KMS-11 (cell line): ENCODE measurements around the gene SCARB1.

Source experiments
- H2AFZ ChIP-seq: fragments of 200-600 bp; sonication (generic); 2 replicates; pipeline ENCODE4 v1.6.1; 2016; ENCODE audit warnings: antibody characterized with exemption, mixed run types, low read depth
- H3K27ac ChIP-seq: fragments of 200-600 bp; sonication (generic); 2 replicates; pipeline ENCODE4 v1.6.1; 2016; ENCODE audit warnings: mild to moderate bottlenecking, mixed run types
- H3K27me3 ChIP-seq: fragments of 200-600 bp; sonication (generic); 2 replicates; pipeline ENCODE4 v1.6.1; 2017; ENCODE audit warnings: mild to moderate bottlenecking, low read depth, mixed run types, moderate library complexity; ENCODE audit not compliant: insufficient read depth
- H3K36me3 ChIP-seq: fragments of 200-600 bp; sonication (generic); 2 replicates; pipeline ENCODE4 v1.6.1; 2017; ENCODE audit warnings: mild to moderate bottlenecking, mixed run types; ENCODE audit not compliant: insufficient read depth
- H3K4me1 ChIP-seq: fragments of 200-600 bp; sonication (generic); 2 replicates; pipeline ENCODE4 v1.6.1; 2016; ENCODE audit warnings: mild to moderate bottlenecking, low read depth, mixed run types; ENCODE audit not compliant: poor library complexity, severe bottlenecking
- H3K4me2 ChIP-seq: fragments of 200-600 bp; sonication (generic); 2 replicates; pipeline ENCODE4 v1.7.0; 2016; ENCODE audit warnings: mild to moderate bottlenecking, mixed run types
- H3K4me3 ChIP-seq: fragments of 200-600 bp; sonication (generic); IDR thresholded peaks from 2 replicates; pipeline ENCODE4 v1.6.1; 2017; ENCODE audit warnings: low read depth, low read length, mixed read lengths; ENCODE audit not compliant: insufficient read depth
- H3K79me2 ChIP-seq: fragments of 200-600 bp; sonication (generic); 2 replicates; pipeline ENCODE4 v1.6.1; 2016; ENCODE audit warnings: low read depth, mixed run types; ENCODE audit not compliant: insufficient read depth
- H3K9ac ChIP-seq: fragments of 200-600 bp; sonication (generic); 2 replicates; pipeline ENCODE4 v1.6.1; 2016; ENCODE audit warnings: mild to moderate bottlenecking, mixed run types
- H4K20me1 ChIP-seq: fragments of 200-600 bp; sonication (generic); 2 replicates; pipeline ENCODE4 v1.6.1; 2016; ENCODE audit warnings: mild to moderate bottlenecking, mixed run types; ENCODE audit not compliant: insufficient read depth
- CTCF ChIP-seq: fragments of 200-600 bp; sonication (generic); conservative IDR thresholded peaks from 2 replicates; pipeline ENCODE4 v1.6.1; 2017; ENCODE audit warnings: low read depth, mild to moderate bottlenecking, antibody characterized with exemption, low read length, moderate library complexity, mixed read lengths

The SCARB1 gene

GRCh38 chr12:124746649-124747425 is 116.8 kb downstream of the SCARB1 start:
- no peak overlapping the region for H3K4me3 ChIP-seq
- no peaks in the 10 kb centered on the region for H3K36me3 ChIP-seq
- no peak overlapping the region for H2AFZ ChIP-seq
- H3K27me3 ChIP-seq: no peaks in the 10 kb centered on the region
- H3K4me1 ChIP-seq: no peaks in the 10 kb centered on the region
- no peak overlapping the region for H3K4me2 ChIP-seq
- H3K79me2 ChIP-seq: no peaks in the 10 kb centered on the region
- TF ChIP-seq CTCF: no peak
- H3K27ac ChIP-seq: no peak overlapping the region
- H3K9ac ChIP-seq: no peak overlapping the region
- no peaks in the 10 kb centered on the region for H4K20me1 ChIP-seq

- Histone ChIP-seq H3K4me3 (no peak overlapping the region), H3K79me2 (no peaks in the 10 kb centered on the region), H3K4me1 (no peaks in the 10 kb centered on the region), H3K9ac (no peak overlapping the region), H2AFZ (no peak overlapping the region), H3K27me3 (no peaks in the 10 kb centered on the region), H3K4me2 (no peak overlapping the region), H3K36me3 (no peaks in the 10 kb centered on the region), H4K20me1 (no peaks in the 10 kb centered on the region), H3K27ac (no peak overlapping the region)
- no peak for TF ChIP-seq CTCF
Measured at GRCh38 chr12:124745891-124746570, 117.6 kb downstream of the SCARB1 start.

- H3K27ac ChIP-seq: no peak overlapping the region
- H2AFZ ChIP-seq: no peak overlapping the region
- H3K27me3 ChIP-seq: no peaks in the 10 kb centered on the region
- H3K36me3 ChIP-seq: no peaks in the 10 kb centered on the region
- no peak overlapping the region for H3K9ac ChIP-seq
- no peaks in the 10 kb centered on the region for H3K79me2 ChIP-seq
- no peak overlapping the region for H3K4me3 ChIP-seq
- H3K4me2 ChIP-seq: no peak overlapping the region
- no peak for TF ChIP-seq CTCF
- no peaks in the 10 kb centered on the region for H3K4me1 ChIP-seq
- no peaks in the 10 kb centered on the region for H4K20me1 ChIP-seq
Measured at GRCh38 chr12:124745465-124745890, 118.2 kb downstream of the SCARB1 start.

GRCh38 chr12:124744659-124745464 is 118.8 kb downstream of the SCARB1 start:
- Histone ChIP-seq H3K27ac (no peak overlapping the region), H4K20me1 (no peaks in the 10 kb centered on the region), H3K4me1 (no peaks in the 10 kb centered on the region), H3K36me3 (no peaks in the 10 kb centered on the region), H3K4me2 (no peak overlapping the region), H3K27me3 (no peaks in the 10 kb centered on the region), H3K9ac (no peak overlapping the region), H3K79me2 (no peaks in the 10 kb centered on the region), H2AFZ (no peak overlapping the region), H3K4me3 (no peak overlapping the region)
- TF ChIP-seq CTCF: no peak
